Epithelial cell of proximal tubule (primary cell): ENCODE results near the gene GPA33. TPM values are rescaled to one million over a fixed set of nuclear protein-coding genes. Genes with fewer than 3 reads are reported as not detected.

Experiments used
- DNase-seq: peaks from one replicate; pipeline ENCODE4 v3.0.0-alpha.2; 2011; ENCODE audit warnings: low read depth
- H3K4me3 ChIP-seq: 2 replicates; pipeline ENCODE4 v1.5.1; 2011; ENCODE audit warnings: low read depth, mild to moderate bottlenecking, low read length
- CTCF ChIP-seq: conservative IDR thresholded peaks from 2 replicates; pipeline ENCODE4 v1.5.1; 2012; ENCODE audit warnings: low read depth, mild to moderate bottlenecking, low read length
- total RNA-seq: library from RNA; depleted of rRNA; stranded (reverse); fragments of >200 nt; gene quantifications from 2 replicates; pipeline ENCODE4 v1.2.3, GENCODE V29; 2015

The GPA33 gene
- total RNA-seq, 1 donor from 2014 or later = not detected

DNA sequence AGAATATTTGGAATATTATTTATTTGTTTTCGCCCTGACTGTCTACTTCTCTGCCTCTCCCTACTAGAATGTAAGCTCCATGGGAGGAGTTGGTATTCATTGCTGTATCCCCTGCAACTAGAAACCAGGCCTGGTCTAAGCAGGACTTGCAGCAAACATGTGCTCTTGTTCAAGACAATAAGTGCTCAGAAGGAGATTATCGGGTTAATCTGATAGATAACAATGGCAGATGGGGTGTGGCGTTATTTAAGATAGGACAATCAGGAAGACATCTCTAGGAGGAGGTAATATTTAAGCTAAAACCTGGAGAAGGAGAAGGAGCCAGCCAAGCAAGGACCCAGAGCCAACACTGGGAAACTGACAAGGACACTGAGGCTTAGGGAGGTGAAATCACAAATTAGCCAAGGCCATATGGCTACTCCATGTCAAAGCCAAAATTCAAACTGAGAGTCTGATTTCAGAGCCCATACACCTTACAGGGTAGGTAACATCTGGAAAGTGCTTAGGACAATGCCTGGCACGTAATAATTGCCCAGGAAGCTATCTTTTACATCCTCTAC is 45.2 kb upstream of the GPA33 start:
- TF ChIP-seq CTCF = no peak
- DNase-seq = no peak
- H3K4me3 ChIP-seq = no peak overlapping the region

- no peak for TF ChIP-seq CTCF
- no peak overlapping the region for H3K4me3 ChIP-seq
- DNase-seq = no peak
Measured at GRCh38 chr1:167132301-167133010, 42.3 kb upstream of the GPA33 start.

DNA sequence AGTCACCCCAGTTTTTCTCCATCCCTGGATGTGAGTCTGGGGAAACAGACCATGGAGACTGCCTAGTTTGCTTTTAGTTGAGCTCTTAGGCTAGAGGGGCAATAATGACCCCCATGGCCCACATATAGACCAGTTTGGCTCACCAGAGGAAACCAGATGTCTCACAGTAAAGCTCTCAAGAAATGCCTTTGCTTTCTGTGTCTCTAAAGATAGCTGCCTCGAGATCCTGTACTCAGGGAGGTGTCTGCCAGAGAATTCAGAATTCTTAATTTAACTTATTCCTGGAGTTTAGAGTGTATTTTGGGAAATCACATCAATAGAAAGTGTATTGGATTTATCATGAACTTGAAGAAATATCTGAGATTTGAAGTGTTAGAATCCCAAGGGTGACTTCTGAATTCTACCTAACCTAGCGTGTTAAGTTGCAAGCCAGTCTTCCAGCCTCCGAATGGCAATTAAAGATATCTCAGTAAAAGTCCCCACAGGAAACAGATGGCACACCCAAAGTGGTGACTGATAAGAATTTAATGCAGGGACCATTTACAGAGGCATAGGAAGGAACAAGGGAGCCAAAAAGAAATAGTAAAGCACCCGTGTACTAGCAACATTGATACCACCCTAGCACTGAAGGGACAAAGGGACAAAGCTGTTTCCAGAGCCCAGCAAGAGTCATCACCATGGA is 40.8 kb upstream of the GPA33 start:
- no peak for TF ChIP-seq CTCF
- H3K4me3 ChIP-seq = no peak overlapping the region
- DNase-seq = no peak

- TF ChIP-seq CTCF = peak; percentile 38
- no peak overlapping the region for H3K4me3 ChIP-seq
- DNase-seq = no peak
Measured at GRCh38 chr1:167128261-167129227, 38.4 kb upstream of the GPA33 start.

DNA sequence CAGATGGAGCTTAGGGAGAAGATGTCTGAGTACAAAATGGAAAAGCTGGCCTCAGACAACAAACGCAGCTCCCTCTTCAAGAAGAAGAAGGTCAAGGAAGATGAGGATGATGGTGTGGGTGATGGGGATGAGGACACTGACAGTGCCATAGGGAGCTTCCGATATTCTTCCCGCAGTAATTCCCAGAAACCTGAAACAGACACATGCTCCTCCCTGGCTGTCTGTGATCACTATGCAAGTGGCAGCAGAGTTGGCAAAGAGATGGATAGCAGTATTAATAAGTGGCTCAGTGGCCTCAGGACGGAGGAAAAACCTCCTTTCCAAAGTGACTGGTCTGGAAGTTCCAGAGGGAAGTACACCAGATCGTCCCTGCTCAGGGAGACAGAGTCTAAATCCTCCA is 37.5 kb upstream of the GPA33 start:
- TF ChIP-seq CTCF = no peak
- DNase-seq = no peak
- H3K4me3 ChIP-seq = no peak overlapping the region

GRCh38 chr1:167127236-167127635 is 37.1 kb upstream of the GPA33 start:
- no peak overlapping the region for H3K4me3 ChIP-seq
- DNase-seq = no peak
- no peak for TF ChIP-seq CTCF
